Measurements from ENCODE around the gene KANTR.

The KANTR gene

DNA sequence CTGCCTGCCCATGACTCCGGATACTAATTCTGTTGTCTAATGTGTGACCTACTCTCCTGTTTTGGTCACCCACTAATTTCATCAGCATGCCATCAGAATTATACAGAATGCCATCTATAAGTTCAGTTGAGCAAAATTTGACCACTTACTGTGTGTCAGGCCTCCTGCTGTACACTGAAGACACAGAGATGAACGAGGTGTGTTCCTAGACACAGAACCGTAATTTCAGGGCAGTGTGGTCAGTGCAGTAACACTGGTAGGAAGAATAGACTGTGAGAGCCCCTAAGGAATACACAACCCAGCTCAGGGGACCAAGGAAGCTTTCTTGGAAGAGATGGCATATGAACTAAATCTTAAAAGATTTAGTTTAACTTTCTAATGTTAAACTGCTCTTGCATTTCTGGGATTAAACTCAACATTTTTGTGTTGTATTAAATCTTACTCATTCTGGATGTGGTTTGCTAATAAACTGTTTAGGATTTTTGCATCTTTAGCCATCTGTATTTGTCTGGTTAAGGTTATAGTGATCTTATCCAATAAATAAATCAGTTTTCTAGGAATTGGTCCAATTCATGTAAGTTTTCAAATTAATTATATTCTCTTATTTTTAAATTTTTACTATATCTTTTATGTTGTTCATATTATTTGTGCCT is 34.3 kb downstream of the KANTR start:
- DNase-seq (ENCODE audit: extremely low read depth, low read depth), result no peak
- TF ChIP-seq, protein P1, sequence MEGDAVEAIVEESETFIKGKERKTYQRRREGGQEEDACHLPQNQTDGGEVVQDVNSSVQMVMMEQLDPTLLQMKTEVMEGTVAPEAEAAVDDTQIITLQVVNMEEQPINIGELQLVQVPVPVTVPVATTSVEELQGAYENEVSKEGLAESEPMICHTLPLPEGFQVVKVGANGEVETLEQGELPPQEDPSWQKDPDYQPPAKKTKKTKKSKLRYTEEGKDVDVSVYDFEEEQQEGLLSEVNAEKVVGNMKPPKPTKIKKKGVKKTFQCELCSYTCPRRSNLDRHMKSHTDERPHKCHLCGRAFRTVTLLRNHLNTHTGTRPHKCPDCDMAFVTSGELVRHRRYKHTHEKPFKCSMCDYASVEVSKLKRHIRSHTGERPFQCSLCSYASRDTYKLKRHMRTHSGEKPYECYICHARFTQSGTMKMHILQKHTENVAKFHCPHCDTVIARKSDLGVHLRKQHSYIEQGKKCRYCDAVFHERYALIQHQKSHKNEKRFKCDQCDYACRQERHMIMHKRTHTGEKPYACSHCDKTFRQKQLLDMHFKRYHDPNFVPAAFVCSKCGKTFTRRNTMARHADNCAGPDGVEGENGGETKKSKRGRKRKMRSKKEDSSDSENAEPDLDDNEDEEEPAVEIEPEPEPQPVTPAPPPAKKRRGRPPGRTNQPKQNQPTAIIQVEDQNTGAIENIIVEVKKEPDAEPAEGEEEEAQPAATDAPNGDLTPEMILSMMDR (IDR thresholded peaks at IDR 0.05; ENCODE audit: low read depth, low read length), result no peak

DNA sequence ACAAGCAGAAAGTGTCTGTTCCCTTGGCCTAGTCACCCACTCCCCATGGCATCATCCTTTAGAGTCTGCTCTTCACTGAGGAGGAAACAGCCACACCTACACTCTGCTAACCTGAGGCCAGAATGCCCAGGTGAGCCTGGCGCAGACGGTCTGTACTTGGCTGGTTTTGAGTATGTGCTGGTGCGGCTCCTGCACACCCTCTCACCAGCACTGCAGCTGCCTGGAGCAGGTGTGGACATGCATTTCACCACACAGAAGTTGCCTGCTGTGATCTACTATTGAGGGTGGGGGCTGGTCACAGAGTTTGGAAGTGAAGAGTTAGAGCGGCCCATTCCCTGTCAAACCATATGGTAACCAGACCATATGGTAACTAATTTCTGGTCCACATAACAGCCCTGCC is 39.5 kb downstream of the KANTR start:
- no peak for DNase-seq (ENCODE audit: extremely low read depth, low read depth)
- TF ChIP-seq, protein P1 (IDR thresholded peaks at IDR 0.05; ENCODE audit: low read depth, low read length), result no peak

DNA sequence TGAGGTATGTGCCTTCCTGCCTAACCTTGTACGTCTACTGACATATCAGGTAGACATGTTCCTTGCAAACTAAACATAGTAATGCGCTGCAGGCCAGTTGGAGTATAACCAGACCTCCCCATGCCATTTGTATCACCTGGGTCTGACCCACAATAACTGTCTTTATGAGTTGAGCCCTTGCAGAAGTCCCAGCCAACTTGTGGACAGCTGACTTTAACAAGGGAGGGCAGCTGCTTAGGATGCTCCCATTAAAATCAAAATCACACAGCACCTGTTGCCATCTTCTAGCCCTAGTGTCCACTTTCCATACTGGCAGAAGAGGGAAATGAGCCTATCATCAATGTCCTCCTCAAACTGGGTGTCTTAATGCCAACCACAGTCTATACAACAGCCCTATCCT is 41.6 kb downstream of the KANTR start:
- DNase-seq (ENCODE audit: extremely low read depth, low read depth), result no peak
- TF ChIP-seq, protein P1 (IDR thresholded peaks at IDR 0.05; ENCODE audit: low read depth, low read length), result no peak

DNA sequence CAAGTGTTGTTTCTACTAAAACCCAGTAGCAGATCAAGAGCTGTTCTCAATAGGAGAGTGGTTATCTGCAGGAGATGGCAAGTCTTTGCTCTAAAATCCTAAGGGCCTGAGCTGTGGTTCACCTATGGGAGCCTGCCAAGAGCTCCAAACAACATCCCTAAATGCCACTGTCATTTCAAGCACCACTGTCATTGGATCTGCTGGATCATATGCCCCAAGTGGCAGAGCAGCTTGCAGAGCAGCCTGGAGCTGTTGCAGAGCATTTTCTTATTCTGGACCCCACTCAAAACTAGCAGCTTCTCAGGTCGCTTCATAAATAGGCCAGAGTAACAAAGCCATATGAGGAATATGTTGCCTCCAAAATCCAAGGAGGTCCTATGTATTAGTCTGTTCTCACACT is 59.6 kb downstream of the KANTR start:
- TF ChIP-seq, protein P1 (IDR thresholded peaks at IDR 0.05; ENCODE audit: low read depth, low read length), result no peak
- no peak for DNase-seq (ENCODE audit: extremely low read depth, low read depth)

DNA sequence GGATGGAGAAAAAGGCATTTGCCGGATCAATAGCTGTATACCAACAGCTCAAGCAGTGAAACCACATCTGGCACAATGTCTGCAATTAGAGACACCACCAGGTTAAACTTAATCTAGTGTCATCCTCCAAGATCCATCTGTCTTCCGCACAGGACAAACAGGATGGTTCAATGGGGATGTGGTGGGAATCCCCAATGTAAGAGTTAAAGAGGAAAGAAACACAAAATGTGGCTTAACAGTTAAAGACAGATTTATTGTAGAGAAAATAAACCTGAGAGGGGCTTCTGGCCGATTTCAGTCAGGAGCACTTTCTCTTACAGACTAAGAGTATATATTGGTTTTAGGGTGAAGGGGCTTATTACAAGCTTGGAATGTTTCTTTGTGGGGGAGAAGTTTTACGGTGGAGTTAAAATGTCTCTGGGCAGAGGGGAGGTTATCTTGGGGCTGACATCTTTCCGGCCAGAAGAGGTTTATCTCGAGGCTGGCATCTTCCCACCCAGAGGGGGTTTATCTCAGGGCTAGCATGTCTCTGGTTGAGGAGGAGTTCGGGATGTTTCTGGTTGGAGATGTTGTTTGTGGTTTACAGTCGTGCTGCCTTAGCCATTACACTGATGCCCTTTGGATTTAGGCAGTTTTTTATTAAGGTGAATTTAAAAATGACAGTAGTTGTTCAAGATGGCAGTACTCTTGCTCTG is 61.7 kb downstream of the KANTR start:
- TF ChIP-seq, protein P1 (IDR thresholded peaks at IDR 0.05; ENCODE audit: low read depth, low read length), result no peak
- DNase-seq (ENCODE audit: extremely low read depth, low read depth), result no peak

DNA sequence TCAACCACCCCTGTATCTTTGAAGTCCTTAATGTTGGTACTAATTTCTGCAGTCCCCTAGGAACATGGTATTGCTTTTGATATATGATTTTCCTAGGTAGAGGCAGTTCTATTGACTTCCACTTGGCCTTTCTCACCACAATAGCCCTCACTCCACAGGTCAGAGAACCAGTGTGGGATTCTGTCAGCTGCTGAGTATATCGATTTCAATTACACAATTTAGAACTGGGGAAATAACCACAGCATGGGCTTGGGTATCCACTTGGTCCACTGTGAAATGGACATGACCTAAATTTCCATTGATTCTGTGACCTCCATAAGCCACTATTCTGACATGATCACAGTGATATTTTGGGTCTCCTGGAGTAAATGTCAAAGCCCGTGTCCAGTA is 62.3 kb downstream of the KANTR start:
- no peak for DNase-seq (ENCODE audit: extremely low read depth, low read depth)
- TF ChIP-seq, protein P1 (IDR thresholded peaks at IDR 0.05; ENCODE audit: low read depth, low read length), result no peak

DNA sequence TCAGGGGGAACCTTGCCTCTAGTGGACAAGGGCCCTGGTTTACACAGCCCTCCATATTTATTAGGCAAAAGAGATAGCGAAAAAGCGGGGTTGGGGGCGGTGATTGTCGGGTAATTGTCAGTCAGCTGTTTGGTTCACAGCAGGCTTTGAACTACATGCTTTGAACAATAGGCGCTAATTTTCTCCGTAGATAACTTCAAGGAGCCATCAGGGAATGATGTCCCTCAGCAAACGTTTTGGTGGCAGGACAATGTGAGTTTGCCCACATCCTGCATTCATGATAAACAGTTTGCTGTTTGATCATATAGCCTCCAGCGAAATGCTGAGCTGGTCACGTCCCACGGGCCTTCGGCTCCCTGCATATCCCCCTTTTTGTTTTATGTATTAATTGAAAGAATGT is 65.2 kb downstream of the KANTR start:
- no peak for DNase-seq (ENCODE audit: extremely low read depth, low read depth)
- TF ChIP-seq, protein P1 (IDR thresholded peaks at IDR 0.05; ENCODE audit: low read depth, low read length), result no peak
